RWPE2 (cell line): ENCODE data around the gene ZFP69.

Experiments
- ATAC-seq: fragments of 200-7000 bp; cut with Tn5 transposase; 3 replicates; pipeline ENCODE4 v1.9.1; 2021; ENCODE audit warnings: low read depth
- DNase-seq: peaks from one replicate; pipeline ENCODE4 v3.0.0-alpha.2; 2020; ENCODE audit warnings: low spot score
- H3K27ac ChIP-seq: fragments of 450-650 bp; 2 replicates; pipeline ENCODE4 v1.5.1; 2017; ENCODE audit warnings: mild to moderate bottlenecking; ENCODE audit not compliant: poor library complexity, severe bottlenecking
- H3K27me3 ChIP-seq: fragments of 250-450 bp; sonication (Bioruptor Pico); 2 replicates; pipeline ENCODE4 v1.5.1; 2021; ENCODE audit warnings: mild to moderate bottlenecking, moderate library complexity; ENCODE audit not compliant: insufficient read depth, poor library complexity, severe bottlenecking
- H3K36me3 ChIP-seq: fragments of 250-450 bp; sonication (Bioruptor Pico); 2 replicates; pipeline ENCODE4 v1.5.1; 2020; ENCODE audit warnings: low read depth, mild to moderate bottlenecking, moderate library complexity
- H3K4me1 ChIP-seq: fragments of 250-450 bp; sonication (Bioruptor Pico); 2 replicates; pipeline ENCODE4 v1.5.1; 2021; ENCODE audit warnings: mild to moderate bottlenecking, moderate library complexity; ENCODE audit not compliant: insufficient read depth, poor library complexity, severe bottlenecking
- H3K4me3 ChIP-seq: fragments of 250-450 bp; sonication (Bioruptor Pico); 2 replicates; pipeline ENCODE4 v1.5.1; 2021; ENCODE audit warnings: mild to moderate bottlenecking, moderate library complexity; ENCODE audit not compliant: severe bottlenecking
- H3K9me3 ChIP-seq: fragments of 250-450 bp; sonication (Bioruptor Pico); 2 replicates; pipeline ENCODE4 v1.5.1; 2021; ENCODE audit warnings: mild to moderate bottlenecking, moderate library complexity; ENCODE audit not compliant: severe bottlenecking
- CTCF ChIP-seq: fragments of 450-650 bp; IDR thresholded peaks from one replicate; pipeline ENCODE4 v1.5.1; 2017; ENCODE audit warnings: mild to moderate bottlenecking, moderate library complexity; ENCODE audit not compliant: poor library complexity, severe bottlenecking

Gene ZFP69

GRCh38 chr1:40539338-40539737 lies 62.2 kb downstream of the ZFP69 start:
- H3K27ac ChIP-seq: no peak overlapping the region
- peaks cover 18% of the 10 kb centered on the region for H3K36me3 ChIP-seq
- no peaks in the 10 kb centered on the region for H3K27me3 ChIP-seq
- ATAC-seq (no peak), DNase-seq (no peak)
- no peaks in the 10 kb centered on the region for H3K9me3 ChIP-seq
- H3K4me1 ChIP-seq: no peaks in the 10 kb centered on the region
- no peak for TF ChIP-seq CTCF
- H3K4me3 ChIP-seq: no peak overlapping the region
